GM19328 (cell line): ENCODE data around the gene KCNJ6.
"Not testable (repeated sequence)": the region's sequence is repeated elsewhere in the genome, so short reads cannot be mapped to it uniquely, and the experiment has no call there.

Source experiments
- ATAC-seq: cut with Tn5 transposase; IDR thresholded peaks from one replicate; pipeline ENCODE4 v1.9.1; 2021; ENCODE audit warnings: mild to moderate bottlenecking, moderate library complexity; ENCODE audit not compliant: unreplicated experiment

KCNJ6 gene

GRCh38 chr21:37916310-37917051 lies at the start of gene KCNJ6:
Gene KCNJ6 (minus strand): TSS chr21:37916457. CDS start chr21:37840682, 75,775 bp downstream.
- no peak for ATAC-seq

DNA sequence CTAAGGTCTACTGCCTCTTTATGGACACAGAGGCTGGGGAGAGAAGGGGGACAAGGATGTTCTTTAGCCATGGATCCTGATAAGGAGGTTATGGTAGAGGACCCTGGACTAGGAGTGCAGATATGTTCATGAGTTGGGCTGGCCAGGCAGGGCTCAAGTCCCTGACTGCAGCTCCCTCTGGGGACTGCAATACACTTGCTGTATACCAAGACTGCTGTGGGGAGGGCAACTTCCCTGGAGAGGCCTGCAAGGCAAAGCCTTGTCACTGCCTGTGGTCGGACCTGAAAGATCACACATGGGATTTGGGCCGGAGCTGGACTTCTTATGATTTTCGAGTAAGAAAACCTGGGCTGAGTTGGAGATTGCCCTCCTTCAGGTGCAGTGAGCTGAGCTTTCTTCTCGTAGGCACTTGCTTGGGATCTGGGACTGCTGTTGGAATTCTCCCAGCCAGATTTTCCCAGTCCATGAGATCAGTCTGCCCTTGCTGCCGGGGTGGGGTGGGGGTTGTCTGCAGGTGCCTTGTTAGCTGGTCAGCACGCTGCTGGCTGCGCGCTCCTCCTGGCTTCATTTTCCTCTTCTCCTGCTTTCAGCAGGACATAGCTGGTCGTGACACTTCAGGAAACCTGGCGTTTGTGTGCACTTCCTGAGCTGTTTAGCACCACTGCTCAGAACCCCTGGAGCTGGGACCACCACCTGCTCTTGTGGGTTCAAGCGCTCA lies 49.0 kb upstream of the KCNJ6 start:
- no peak for ATAC-seq

GRCh38 chr21:37958537-37958936 lies 42.3 kb upstream of the KCNJ6 start:
- ATAC-seq = no peak

DNA sequence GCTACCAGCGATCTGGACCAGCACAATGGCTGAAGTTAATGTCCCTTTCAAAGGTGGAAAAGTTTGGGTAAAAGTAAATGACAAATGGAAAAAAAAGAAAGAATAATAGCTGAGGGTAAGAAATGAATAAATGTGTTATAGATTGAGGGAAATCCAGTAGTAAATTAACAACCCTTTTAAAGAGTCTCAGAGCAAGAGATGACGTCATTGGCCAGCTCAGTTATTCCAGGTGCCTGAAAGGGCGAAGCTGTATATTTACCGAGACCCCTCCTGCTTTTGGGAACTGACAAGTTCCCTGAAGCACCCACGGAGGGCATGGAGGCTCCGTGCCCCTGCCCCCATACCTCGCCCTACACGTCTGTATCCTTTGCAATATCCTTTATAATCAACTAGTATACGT lies 40.5 kb upstream of the KCNJ6 start:
- ATAC-seq = no peak

DNA sequence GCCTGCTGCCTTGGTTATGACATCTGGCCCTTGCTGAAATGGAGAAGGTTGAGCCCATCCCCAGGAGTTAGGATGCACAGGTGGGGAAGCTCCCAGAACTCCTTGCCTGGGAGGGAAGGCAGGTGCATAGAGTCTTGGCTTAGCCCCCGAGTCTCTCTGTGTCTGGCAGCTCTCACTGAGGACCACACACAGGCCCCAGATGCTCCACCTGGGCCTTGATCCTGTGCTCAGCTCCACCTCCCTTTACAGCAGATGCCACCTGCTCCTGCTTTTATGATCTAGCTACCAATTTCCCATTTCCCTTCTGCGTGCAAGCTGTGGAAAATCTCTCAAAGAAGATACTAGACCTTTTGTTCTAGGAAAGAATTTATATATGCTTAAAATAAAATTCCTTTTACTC lies 28.8 kb upstream of the KCNJ6 start:
- ATAC-seq = no peak

GRCh38 chr21:37944496-37944895 lies 28.2 kb upstream of the KCNJ6 start:
- ATAC-seq = no peak

- ATAC-seq = no peak
Measured at GRCh38 chr21:37940691-37941090, 24.4 kb upstream of the KCNJ6 start.

- ATAC-seq = no peak
Measured at GRCh38 chr21:37939838-37940237, 23.6 kb upstream of the KCNJ6 start.

DNA sequence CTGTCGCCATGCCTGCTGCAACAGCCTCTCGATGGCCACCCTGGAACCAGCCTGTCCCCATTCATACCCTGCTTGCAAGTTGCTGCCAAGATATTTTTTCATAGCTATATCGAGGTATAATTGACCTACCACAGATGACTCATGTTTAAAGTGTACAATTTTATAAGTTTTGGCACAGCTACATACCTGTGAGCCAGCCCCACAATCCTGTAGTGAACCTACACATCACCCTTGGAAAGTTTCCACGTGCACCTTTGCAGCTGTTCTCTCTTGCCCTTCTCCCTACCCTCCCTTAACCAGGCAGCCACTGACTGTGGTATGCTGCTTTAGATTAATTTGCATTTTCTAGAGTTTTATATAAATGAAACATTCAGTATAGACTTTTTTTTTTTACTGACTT lies 23.0 kb upstream of the KCNJ6 start:
- no peak for ATAC-seq

- no peak for ATAC-seq
Measured at GRCh38 chr21:37937668-37938067, 21.4 kb upstream of the KCNJ6 start.

GRCh38 chr21:37936010-37936785 lies 19.9 kb upstream of the KCNJ6 start:
- ATAC-seq = no peak

- no peak for ATAC-seq
Measured at GRCh38 chr21:37932936-37933335, 16.7 kb upstream of the KCNJ6 start.

DNA sequence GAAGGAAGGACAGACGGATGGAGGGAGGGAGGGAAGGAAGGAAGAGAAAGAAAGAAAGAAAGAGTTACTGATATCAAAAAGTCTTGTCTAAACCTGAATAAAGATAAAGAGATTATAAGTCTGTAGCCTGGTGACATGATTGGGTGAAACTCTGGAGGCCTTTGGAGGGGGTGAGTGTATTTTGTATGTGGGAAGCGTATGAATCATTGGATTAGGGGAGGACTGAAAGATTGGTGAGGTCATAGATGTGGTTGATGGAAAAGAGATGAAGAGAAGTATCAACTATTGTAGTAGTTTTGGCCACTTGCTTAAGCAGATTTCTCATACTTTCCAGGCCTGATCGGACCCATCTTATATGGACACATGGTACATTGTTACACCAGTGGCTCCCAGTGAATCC lies 11.5 kb upstream of the KCNJ6 start:
- ATAC-seq = no peak

DNA sequence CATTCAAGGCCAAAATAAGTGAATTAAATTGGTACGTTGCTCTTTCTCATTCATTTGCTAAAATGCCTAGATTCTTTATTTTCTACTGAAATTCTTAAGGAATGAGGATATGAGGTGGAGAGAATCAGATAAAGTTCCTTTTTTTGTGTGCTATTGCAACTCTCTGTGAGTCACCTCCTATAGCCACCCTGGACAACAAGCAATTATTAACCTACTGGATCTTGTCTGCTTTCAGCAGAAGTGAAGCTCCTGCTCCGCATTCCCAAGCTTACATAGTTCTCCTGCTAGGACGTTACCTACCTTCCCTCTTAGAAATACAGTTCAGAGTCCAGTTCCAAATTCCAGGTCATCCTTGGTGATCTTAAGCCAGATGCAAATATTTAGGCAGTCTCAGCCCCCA lies 4.8 kb upstream of the KCNJ6 start:
- ATAC-seq = no peak

- not testable (repeated sequence) for ATAC-seq
Measured at GRCh38 chr21:37920302-37920701, 4.0 kb upstream of the KCNJ6 start.

GRCh38 chr21:37917612-37918011 lies 1.4 kb upstream of the KCNJ6 start:
- no peak for ATAC-seq

DNA sequence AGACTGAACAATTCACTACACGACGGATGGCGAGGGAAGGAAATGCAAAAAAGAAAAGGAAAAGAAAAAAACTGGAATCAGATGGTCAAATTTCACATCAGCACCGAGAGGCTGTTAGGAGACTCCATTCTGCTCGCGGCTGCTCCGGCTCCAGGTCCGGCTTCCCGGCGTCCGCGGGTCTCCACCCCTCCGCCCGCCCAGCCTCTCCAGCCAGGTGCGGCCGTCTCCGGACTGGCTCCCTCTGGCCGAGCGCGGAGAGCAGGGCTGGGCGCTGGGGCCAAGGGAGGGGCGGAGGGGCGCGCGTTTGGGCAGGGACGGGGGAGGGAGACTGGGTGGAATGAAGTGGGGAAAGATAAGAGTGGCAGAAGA lies 332 bp downstream of the KCNJ6 start:
- ATAC-seq = no peak

GRCh38 chr21:37915497-37915911 lies 753 bp downstream of the KCNJ6 start:
- ATAC-seq = no peak

DNA sequence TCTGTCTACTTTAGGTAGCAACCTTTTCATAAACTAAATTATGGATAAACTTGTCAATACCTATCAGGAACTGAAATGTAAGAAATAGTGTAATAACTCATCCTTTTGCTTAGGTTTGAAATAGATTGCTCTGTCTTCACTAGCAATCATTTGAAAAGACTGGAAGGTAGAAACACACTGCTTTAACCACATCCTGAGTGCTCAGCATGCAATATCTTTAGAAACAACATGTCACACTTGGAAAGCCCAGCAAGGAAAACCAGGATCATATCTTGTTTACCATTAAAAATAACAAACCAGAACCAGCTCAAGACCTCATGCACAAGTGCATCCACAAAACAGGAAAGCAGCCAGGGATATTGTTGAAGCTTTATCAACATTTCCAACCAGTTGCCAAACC lies 3.6 kb downstream of the KCNJ6 start:
- no peak for ATAC-seq

DNA sequence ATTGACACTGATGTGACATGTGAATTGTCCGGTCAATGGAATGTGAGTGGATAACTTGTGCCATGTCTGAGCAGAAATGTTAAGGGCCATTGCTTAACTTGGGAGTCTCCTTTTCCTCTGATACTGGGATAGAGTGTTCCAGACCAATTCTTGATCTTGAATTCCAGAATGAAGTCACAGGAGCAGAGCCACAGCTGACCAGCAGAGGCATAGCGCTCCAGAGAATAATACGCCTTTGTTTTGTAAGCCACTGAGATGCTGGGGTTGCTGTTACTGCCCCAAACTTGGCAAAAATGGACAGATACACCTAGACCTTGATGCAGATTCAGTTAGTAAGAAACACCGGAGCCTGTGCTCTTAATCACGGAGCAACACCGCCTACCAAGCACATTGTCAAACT lies 6.3 kb downstream of the KCNJ6 start:
- ATAC-seq = no peak

GRCh38 chr21:37908691-37909090 lies 7.6 kb downstream of the KCNJ6 start:
- no peak for ATAC-seq

DNA sequence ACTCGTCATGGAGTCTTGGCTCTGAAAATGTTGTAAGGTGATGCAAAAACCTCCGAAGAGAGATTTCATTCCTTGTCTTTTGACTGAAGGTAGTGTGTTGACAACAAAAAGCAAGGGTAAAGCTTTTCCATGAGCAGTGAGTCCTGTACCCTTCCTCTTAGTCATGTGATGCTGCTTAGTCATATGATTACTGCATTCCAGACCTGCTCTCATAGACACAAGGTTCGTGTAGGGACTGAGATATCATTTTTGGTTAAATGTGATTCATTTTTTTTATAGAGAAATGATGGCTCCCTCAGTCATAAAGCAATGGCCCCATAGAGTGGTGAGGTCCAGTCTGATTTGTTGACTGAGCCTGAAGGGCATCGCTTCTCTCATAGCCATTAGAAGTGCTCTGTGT lies 9.2 kb downstream of the KCNJ6 start:
- no peak for ATAC-seq
